GM23248 (cell line): ENCODE results near the gene TNFRSF11A.

Source experiments
- EZH2 ChIP-seq: fragments of 200-600 bp; sonication (generic); IDR thresholded peaks from 2 replicates; pipeline ENCODE4 v1.6.1; 2018; ENCODE audit warnings: antibody characterized with exemption, mild to moderate bottlenecking; ENCODE audit not compliant: insufficient read depth, poor library complexity, severe bottlenecking
- EZH2phosphoT487 ChIP-seq: fragments of 200-600 bp; sonication (generic); IDR thresholded peaks from 2 replicates; pipeline ENCODE4 v1.6.1; 2018; ENCODE audit warnings: antibody characterized with exemption, moderate library complexity, mild to moderate bottlenecking, low read depth; ENCODE audit not compliant: insufficient read depth

- TF ChIP-seq EZH2 = no peak
- TF ChIP-seq EZH2phosphoT487 = no peak
These were observed 74.2 kb downstream of the TNFRSF11A start for GRCh38 chr18:62399276-62399675.
